Measurements from ENCODE around the gene EPHB3. TPM values are rescaled to one million over a fixed set of nuclear protein-coding genes. Genes with fewer than 3 reads are reported as not detected.

The EPHB3 gene
- total and polyA plus RNA-seq, 8 donors, result 2.9 to 33.3 (median 22.7) TPM

DNA sequence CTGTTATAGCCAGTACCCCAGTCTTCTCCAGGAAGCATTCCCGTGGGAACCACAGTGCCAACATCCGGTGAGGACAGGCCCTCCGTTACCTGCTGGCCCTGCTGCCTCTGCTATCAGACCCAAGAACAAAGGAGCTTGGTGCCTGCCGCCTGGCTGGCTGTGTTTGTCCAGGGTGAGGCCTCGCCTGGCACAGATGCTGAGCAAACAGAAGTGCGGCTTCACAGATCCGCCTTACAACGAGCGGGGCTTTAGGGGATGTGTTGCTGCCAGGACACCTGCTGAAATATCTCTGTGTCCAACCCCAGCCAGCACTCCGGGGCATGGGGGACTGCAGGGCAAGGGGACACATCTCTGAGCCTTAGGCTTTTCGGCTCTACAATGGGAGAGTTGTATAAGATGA lies 2.2 kb upstream of the EPHB3 start:
- intact Hi-C loops (cut with DNase I; ENCODE audit: low total_unique reads), result no loop called here
- 31 to 59% (median 37%) methylated on average over 7 to 11 of the region's 11 CpGs for WGBS, 5 donors
- TF ChIP-seq POLR2A (IDR thresholded peaks at IDR 0.05) (no peak), EP300 (IDR thresholded peaks at IDR 0.05) (no peak), POLR2AphosphoS5 (IDR thresholded peaks at IDR 0.05) (peak in 2 of 3 donors; percentile 81 to 91)
- TF ChIP-seq, protein P1, sequence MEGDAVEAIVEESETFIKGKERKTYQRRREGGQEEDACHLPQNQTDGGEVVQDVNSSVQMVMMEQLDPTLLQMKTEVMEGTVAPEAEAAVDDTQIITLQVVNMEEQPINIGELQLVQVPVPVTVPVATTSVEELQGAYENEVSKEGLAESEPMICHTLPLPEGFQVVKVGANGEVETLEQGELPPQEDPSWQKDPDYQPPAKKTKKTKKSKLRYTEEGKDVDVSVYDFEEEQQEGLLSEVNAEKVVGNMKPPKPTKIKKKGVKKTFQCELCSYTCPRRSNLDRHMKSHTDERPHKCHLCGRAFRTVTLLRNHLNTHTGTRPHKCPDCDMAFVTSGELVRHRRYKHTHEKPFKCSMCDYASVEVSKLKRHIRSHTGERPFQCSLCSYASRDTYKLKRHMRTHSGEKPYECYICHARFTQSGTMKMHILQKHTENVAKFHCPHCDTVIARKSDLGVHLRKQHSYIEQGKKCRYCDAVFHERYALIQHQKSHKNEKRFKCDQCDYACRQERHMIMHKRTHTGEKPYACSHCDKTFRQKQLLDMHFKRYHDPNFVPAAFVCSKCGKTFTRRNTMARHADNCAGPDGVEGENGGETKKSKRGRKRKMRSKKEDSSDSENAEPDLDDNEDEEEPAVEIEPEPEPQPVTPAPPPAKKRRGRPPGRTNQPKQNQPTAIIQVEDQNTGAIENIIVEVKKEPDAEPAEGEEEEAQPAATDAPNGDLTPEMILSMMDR (IDR thresholded peaks at IDR 0.05), result peak in 1 of 7 experiments; percentile 14
- Histone ChIP-seq H3K4me3 (no peak overlapping the region), H3K4me1 (peaks cover 25 to 78% (median 68%) of the 10 kb centered on the region in 4 donors), H3K36me3 (no peaks in the 10 kb centered on the region), H3K27me3 (peaks cover 0 to 23% (median 0%) of the 10 kb centered on the region in 3 donors), H3K9me3 (no peaks in the 10 kb centered on the region), H3K27ac (peak overlapping the region; percentile 58 to 89 (median 70))
- DNase-seq, result peak; percentile 91 to 95

DNA sequence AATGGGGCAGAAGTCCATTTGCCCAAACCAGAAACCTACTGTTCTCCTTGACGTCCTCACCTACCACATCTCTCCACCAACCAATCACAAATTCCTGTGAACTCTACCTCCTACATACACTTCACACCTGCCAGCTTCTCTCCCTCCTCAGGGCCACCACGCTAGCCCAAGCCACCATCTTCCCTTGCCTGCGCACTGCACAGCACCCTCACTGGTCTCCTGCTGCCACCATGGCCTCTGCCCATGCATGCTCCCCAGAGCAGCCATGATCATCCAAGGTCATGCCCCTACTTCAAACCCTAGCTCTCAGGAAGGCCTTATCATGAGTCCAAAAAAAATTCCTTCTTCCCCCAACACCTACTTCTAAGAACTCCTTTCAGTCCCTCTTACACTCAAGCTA lies 1.1 kb upstream of the EPHB3 start:
- Histone ChIP-seq H3K36me3 (no peaks in the 10 kb centered on the region), H3K27ac (peak overlapping the region; percentile 7 to 89 (median 53)), H3K27me3 (peaks cover 0 to 23% (median 0%) of the 10 kb centered on the region in 3 donors), H3K9me3 (no peaks in the 10 kb centered on the region), H3K4me1 (peaks cover 37 to 90% (median 80%) of the 10 kb centered on the region in 4 donors), H3K4me3 (peak overlapping the region in 2 of 4 donors; percentile 87 to 88)
- WGBS, 5 donors, result 59 to 82% (median 64%) methylated on average over 3 of the region's 3 CpGs
- intact Hi-C loops (cut with DNase I; ENCODE audit: low total_unique reads), result no loop called here
- peak in 1 of 2 donors; percentile 27 for DNase-seq
- TF ChIP-seq, protein P1 (IDR thresholded peaks at IDR 0.05), result no peak
- no peak for TF ChIP-seq EP300 (IDR thresholded peaks at IDR 0.05)
- TF ChIP-seq POLR2AphosphoS5 (IDR thresholded peaks at IDR 0.05), result no peak
- no peak for TF ChIP-seq POLR2A (IDR thresholded peaks at IDR 0.05)

DNA sequence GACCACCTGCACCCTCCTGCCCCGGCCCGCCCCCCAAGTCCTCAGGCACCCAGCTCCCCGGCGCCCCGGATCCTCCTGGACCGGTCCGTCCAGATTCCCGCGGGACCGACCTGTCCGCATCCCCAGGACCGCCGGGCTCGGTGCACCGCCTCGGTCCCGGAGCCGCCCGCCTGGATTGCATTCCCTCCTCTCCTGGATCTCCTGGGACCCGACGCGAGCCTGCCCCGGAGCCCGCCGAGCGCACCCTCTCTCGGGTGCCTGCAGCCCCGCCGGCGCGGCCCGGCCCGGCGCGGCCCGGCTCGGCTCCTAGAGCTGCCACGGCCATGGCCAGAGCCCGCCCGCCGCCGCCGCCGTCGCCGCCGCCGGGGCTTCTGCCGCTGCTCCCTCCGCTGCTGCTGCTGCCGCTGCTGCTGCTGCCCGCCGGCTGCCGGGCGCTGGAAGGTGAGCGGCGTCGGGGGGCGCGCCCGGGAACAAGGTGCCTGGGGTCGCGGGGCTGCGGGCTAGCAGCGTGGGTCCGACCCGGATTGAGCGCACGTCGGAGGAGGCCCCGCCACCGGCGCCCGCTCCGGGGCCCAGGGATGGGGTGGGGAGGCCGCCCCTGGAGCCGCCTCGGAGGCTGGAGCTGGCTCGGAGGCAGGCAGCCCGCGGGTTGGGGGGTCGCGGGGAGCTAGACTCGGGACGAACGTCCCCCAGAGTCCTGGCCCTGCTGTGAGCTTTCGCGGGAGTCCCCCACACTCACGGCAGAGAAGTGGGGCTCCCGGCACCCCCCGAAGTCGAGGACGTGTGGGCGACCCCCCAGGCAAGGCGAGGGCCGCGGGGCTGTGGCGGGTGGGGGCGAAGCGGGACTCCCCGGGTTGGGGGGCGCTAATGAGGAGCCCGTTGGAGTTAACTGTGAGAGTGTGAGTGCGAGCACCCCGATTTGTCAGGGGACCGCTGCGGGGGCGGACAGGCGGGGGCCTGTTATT lies 610 bp downstream of the EPHB3 start:
- peaks cover 43 to 93% (median 82%) of the 10 kb centered on the region in 4 donors for H3K4me1 ChIP-seq
- TF ChIP-seq, protein P1 (IDR thresholded peaks at IDR 0.05), result no peak
- no peak for TF ChIP-seq EP300 (IDR thresholded peaks at IDR 0.05)
- TF ChIP-seq POLR2AphosphoS5 (IDR thresholded peaks at IDR 0.05), result no peak
- no peak for TF ChIP-seq POLR2A (IDR thresholded peaks at IDR 0.05)
- WGBS, 5 donors, result 1 to 8% (median 3%) methylated on average over 26 to 109 of the region's 109 CpGs
- no peaks in the 10 kb centered on the region for H3K9me3 ChIP-seq
- intact Hi-C loops (cut with DNase I; ENCODE audit: low total_unique reads), result no loop called here
- H3K27me3 ChIP-seq, result peaks cover 0 to 20% (median 0%) of the 10 kb centered on the region in 3 donors
- peak overlapping the region; percentile 83 to 88 (median 87) for H3K4me3 ChIP-seq
- H3K27ac ChIP-seq, result peak overlapping the region; percentile 80 to 90 (median 87)
- peak in 1 of 2 donors; percentile 69 for DNase-seq
- no peaks in the 10 kb centered on the region for H3K36me3 ChIP-seq

DNA sequence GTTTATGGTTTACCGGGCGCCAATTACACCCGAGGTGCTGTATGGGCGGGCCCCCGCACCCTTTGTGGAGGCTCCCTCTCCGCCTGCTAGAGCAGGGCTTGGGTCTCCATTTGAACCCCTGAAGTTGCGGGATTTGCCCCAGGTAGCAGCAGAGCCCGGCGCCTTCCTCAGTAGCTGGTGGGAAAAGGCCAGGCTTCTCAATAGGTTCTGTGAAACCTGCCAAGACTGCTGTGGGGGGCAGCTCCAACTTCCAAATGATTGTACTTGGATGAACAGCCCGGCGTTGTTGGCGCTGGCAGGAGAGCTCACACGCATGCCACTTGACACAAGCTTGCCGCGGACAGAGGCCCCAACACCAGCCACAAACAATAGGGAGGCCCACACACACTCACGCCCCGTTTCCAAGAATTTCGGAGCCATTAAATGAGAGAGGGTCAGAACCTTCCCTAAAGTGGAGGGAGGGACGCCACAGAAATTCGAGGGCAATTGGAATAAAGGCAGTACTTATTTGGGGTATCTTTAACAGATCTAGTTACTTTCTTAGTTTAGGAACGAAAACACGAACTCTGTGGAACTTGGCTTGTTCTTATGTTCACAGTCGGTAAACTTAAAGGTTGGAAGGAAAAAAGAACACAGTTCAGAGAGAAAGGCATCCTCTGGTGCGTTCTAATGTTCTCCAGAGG lies 1.4 kb downstream of the EPHB3 start:
- peak in 1 of 2 donors; percentile 69 for DNase-seq
- H3K4me1 ChIP-seq, result peaks cover 51 to 97% (median 82%) of the 10 kb centered on the region in 4 donors
- H3K27ac ChIP-seq, result peak overlapping the region; percentile 84 to 90 (median 87)
- no peaks in the 10 kb centered on the region for H3K36me3 ChIP-seq
- peaks cover 0 to 17% (median 0%) of the 10 kb centered on the region in 3 donors for H3K27me3 ChIP-seq
- peak overlapping the region; percentile 83 to 88 (median 87) for H3K4me3 ChIP-seq
- WGBS, 5 donors, result 20 to 30% (median 22%) methylated on average over 23 to 24 of the region's 24 CpGs
- intact Hi-C loops (cut with DNase I; ENCODE audit: low total_unique reads), result no loop called here
- TF ChIP-seq, protein P1 (IDR thresholded peaks at IDR 0.05), result no peak
- TF ChIP-seq POLR2A (IDR thresholded peaks at IDR 0.05) (no peak), POLR2AphosphoS5 (IDR thresholded peaks at IDR 0.05) (no peak), EP300 (IDR thresholded peaks at IDR 0.05) (no peak)
- no peaks in the 10 kb centered on the region for H3K9me3 ChIP-seq
